Mucosa of gallbladder (tissue), 1 donor: Measurements from ENCODE around the gene TMEM131L. TPM values are rescaled to one million over a fixed set of nuclear protein-coding genes. Genes with fewer than 3 reads are reported as not detected.
A peak's percentile ranks its signal among the peaks of the same experiment; 100 is the strongest.
"Not testable (repeated sequence)": the region's sequence is repeated elsewhere in the genome, so short reads cannot be mapped to it uniquely, and the experiment has no call there.

Source experiments
- DNase-seq: peaks from one replicate; pipeline ENCODE4 v3.0.0-alpha.2; 2020; ENCODE audit warnings: low spot score
- total RNA-seq: library from RNA; stranded (reverse); gene quantifications from one replicate; pipeline ENCODE4 v1.2.1, GENCODE V29; 2021
- donor health status: DM: no; HTN: no; CAD: no.

The TMEM131L gene
- total RNA-seq, 1 donor from 2014 or later, result 11.7 TPM

- no peak for DNase-seq
Measured at GRCh38 chr4:153543351-153543750, 77.2 kb downstream of the TMEM131L start.

- DNase-seq, result no peak
Measured at GRCh38 chr4:153545822-153546221, 79.7 kb downstream of the TMEM131L start.

- no peak for DNase-seq
Measured at GRCh38 chr4:153546280-153546679, 80.1 kb downstream of the TMEM131L start.

GRCh38 chr4:153547520-153547919 lies 81.4 kb downstream of the TMEM131L start:
- DNase-seq, result no peak

- not testable (repeated sequence) for DNase-seq
Measured at GRCh38 chr4:153548907-153549306, 82.7 kb downstream of the TMEM131L start.

GRCh38 chr4:153549405-153549804 lies 83.2 kb downstream of the TMEM131L start:
- no peak for DNase-seq

- DNase-seq, result no peak
Measured at GRCh38 chr4:153553155-153553818, 87.1 kb downstream of the TMEM131L start.

- no peak for DNase-seq
Measured at GRCh38 chr4:153553819-153554170, 87.6 kb downstream of the TMEM131L start.

- DNase-seq, result peak; percentile 58
Measured at GRCh38 chr4:153555730-153556434, 89.7 kb downstream of the TMEM131L start.

GRCh38 chr4:153556435-153556815 lies 90.3 kb downstream of the TMEM131L start:
- DNase-seq, result no peak

GRCh38 chr4:153560908-153561307 lies 94.7 kb downstream of the TMEM131L start:
- no peak for DNase-seq

- DNase-seq, result peak; percentile 30
Measured at GRCh38 chr4:153564630-153565525, 98.7 kb downstream of the TMEM131L start.

- DNase-seq, result no peak
Measured at GRCh38 chr4:153566631-153567150, 100.5 kb downstream of the TMEM131L start.

- DNase-seq, result not testable (repeated sequence)
Measured at GRCh38 chr4:153567660-153568059, 101.5 kb downstream of the TMEM131L start.

- no peak for DNase-seq
Measured at GRCh38 chr4:153570228-153570973, 104.2 kb downstream of the TMEM131L start.

- DNase-seq, result no peak
Measured at GRCh38 chr4:153571006-153571545, 104.9 kb downstream of the TMEM131L start.

GRCh38 chr4:153572609-153573008 lies 106.4 kb downstream of the TMEM131L start:
- no peak for DNase-seq

GRCh38 chr4:153573221-153573620 lies 107.1 kb downstream of the TMEM131L start:
- no peak for DNase-seq

- peak; percentile 67 for DNase-seq
Measured at GRCh38 chr4:153573881-153574802, 108.0 kb downstream of the TMEM131L start.

GRCh38 chr4:153576443-153576774 lies 110.2 kb downstream of the TMEM131L start:
- no peak for DNase-seq
